GM20000 (cell line): ENCODE results near the gene ST7.
A peak's percentile ranks its signal among the peaks of the same experiment; 100 is the strongest.
"Not testable (repeated sequence)": the region's sequence is repeated elsewhere in the genome, so short reads cannot be mapped to it uniquely, and the experiment has no call there.

Source experiments
- DNase-seq: peaks from one replicate; pipeline ENCODE4 v3.0.0; 2012; ENCODE audit warnings: low spot score
- CTCF ChIP-seq: IDR thresholded peaks from 2 replicates; pipeline ENCODE4 v1.5.1; 2012; ENCODE audit warnings: mild to moderate bottlenecking, control low read depth; ENCODE audit errors: extremely low read depth, missing control alignments

Gene ST7

GRCh38 chr7:116952635-116953371 is 498 bp upstream of the ST7 start:
- TF ChIP-seq CTCF, result no peak
- DNase-seq, result no peak

- TF ChIP-seq CTCF, result no peak
- DNase-seq, result no peak
These were observed 871 bp downstream of the ST7 start for GRCh38 chr7:116953906-116954838.

DNA sequence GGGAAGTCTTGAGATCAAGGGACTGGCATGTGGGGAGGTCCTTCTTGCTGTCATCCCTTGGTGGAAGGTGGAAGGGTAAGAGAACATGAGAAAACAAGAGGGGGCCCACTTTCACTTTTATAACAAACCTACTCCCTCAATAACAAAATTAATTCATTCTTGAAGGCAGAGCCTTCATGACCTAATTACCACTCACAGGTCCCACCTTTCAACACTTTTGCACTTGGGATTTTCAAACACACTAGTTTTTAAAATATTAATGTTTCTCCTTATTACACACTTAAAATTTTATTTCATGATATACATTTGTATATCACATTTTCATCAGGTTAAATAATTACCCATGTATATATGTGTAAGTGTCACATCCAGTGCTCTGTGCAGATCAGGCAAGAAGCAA is 2.0 kb downstream of the ST7 start:
- TF ChIP-seq CTCF, result no peak
- no peak for DNase-seq

GRCh38 chr7:116955801-116956476 is 2.6 kb downstream of the ST7 start:
- peak; percentile 79 for DNase-seq
- TF ChIP-seq CTCF, result no peak

DNA sequence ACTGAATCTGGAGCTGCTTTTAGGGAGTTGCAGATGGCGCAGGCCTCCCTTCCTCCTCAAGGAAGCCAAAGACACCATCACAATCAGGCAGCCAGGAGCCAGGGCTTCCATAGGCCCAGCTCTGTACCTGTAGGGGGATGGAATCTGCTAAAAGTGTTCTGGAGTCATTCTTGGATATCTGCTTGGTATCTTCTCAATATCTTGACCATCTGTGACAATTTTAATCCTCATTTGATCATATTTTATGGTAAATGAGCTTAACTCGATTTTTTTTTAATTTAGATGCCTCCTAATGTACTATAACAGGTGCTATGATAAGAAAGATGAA is 3.1 kb downstream of the ST7 start:
- no peak for TF ChIP-seq CTCF
- DNase-seq, result no peak

DNA sequence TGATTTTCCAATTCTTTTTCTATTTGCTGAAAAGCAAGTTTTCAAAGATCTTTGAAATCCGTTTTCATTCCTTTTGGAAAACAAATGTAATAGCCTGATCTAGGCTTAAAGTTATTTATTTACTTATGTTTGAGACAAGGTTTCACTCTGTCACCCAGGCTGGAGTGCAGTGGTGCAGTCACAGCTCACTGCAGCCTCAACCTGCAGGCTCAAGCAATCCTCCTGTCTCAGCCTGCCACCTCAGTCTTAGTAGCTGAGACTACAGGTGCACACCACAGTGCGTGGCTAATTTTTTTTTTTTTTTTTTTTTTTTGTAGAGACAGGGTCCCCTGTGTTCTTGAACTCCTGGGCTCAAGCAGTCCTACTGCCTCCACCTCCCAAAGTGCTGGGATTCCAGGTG is 4.6 kb downstream of the ST7 start:
- DNase-seq, result no peak
- TF ChIP-seq CTCF, result no peak

DNA sequence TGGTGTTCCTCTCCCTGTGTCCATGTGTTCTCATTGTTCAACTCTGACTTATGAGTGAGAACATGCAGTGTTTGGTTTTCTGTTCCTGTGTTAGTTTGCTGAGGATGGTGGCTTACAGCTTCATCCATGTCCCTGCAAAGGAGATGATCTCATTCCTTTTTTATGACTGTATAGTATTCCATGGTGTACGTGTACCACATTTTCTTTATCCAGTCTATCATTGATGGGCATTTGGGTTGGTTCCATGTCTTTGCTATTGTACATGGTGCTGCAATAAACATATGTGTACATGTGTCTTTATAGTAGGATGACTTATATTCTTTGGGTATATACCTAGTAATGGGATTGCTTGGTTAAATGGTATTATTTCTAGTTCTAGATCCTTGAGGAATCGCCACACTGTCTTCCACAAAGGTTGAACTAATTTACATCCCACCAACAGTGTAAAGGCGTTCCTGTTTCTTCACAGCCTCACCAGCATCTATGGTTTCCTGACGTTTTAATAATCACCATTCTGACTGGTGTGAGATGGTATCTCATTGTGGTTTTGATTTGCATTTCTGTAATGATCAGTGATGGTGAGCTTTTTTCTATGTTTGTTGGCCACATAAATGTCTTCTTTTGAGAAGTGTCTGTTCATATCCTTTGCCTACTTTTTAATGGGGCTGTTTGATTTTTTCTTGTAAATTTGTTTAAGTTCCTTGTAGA is 8.8 kb downstream of the ST7 start:
- DNase-seq, result not testable (repeated sequence)
